Omental fat pad (tissue), 4 donors: ENCODE data around the gene CTBP2. TPM values are rescaled to one million over a fixed set of nuclear protein-coding genes. Genes with fewer than 3 reads are reported as not detected.

ENCODE experiments used
- ATAC-seq: fragments of 150-250 bp; one replicate; pipeline ENCODE4 v1.9.1; 2016; ENCODE audit warnings: mild to moderate bottlenecking, moderate library complexity; ENCODE audit not compliant: low FRiP score
- DNase-seq: peaks from one replicate; pipeline ENCODE4 v3.0.0-alpha.2; 2019; ENCODE audit warnings: low spot score
- total RNA-seq, 4 donors: library from RNA; depleted of rRNA; stranded (reverse); fragments of >200 nt; gene quantifications; one replicate each; pipeline ENCODE4 v1.1.0, GENCODE V29; 2016
- TF ChIP-seq, protein P1 (sequence below), 3 donors: fragments of 450-650 bp; IDR thresholded peaks; one replicate each; pipeline ENCODE4 v1.5.1; 2016 to 2017; ENCODE audit warnings: antibody characterized with exemption in 3 of 3, mild to moderate bottlenecking in 3 of 3, moderate library complexity in 2 of 3

Gene CTBP2
- total RNA-seq, 4 donors from 2014 or later: 29.4 to 58.6 (median 46.2) TPM

GRCh38 chr10:125020871-125021270, 139.5 kb downstream of the CTBP2 start:
- no peak for ATAC-seq
- TF ChIP-seq, protein P1, sequence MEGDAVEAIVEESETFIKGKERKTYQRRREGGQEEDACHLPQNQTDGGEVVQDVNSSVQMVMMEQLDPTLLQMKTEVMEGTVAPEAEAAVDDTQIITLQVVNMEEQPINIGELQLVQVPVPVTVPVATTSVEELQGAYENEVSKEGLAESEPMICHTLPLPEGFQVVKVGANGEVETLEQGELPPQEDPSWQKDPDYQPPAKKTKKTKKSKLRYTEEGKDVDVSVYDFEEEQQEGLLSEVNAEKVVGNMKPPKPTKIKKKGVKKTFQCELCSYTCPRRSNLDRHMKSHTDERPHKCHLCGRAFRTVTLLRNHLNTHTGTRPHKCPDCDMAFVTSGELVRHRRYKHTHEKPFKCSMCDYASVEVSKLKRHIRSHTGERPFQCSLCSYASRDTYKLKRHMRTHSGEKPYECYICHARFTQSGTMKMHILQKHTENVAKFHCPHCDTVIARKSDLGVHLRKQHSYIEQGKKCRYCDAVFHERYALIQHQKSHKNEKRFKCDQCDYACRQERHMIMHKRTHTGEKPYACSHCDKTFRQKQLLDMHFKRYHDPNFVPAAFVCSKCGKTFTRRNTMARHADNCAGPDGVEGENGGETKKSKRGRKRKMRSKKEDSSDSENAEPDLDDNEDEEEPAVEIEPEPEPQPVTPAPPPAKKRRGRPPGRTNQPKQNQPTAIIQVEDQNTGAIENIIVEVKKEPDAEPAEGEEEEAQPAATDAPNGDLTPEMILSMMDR (IDR thresholded peaks at IDR 0.05): no peak
- DNase-seq: no peak

GRCh38 chr10:125020386-125020785, 140.0 kb downstream of the CTBP2 start:
- DNase-seq: no peak
- TF ChIP-seq, protein P1 (IDR thresholded peaks at IDR 0.05): no peak
- no peak for ATAC-seq

- TF ChIP-seq, protein P1 (IDR thresholded peaks at IDR 0.05): no peak
- no peak for DNase-seq
- ATAC-seq: no peak
Observed at GRCh38 chr10:125018576-125019143, 141.7 kb downstream of the CTBP2 start.

DNA sequence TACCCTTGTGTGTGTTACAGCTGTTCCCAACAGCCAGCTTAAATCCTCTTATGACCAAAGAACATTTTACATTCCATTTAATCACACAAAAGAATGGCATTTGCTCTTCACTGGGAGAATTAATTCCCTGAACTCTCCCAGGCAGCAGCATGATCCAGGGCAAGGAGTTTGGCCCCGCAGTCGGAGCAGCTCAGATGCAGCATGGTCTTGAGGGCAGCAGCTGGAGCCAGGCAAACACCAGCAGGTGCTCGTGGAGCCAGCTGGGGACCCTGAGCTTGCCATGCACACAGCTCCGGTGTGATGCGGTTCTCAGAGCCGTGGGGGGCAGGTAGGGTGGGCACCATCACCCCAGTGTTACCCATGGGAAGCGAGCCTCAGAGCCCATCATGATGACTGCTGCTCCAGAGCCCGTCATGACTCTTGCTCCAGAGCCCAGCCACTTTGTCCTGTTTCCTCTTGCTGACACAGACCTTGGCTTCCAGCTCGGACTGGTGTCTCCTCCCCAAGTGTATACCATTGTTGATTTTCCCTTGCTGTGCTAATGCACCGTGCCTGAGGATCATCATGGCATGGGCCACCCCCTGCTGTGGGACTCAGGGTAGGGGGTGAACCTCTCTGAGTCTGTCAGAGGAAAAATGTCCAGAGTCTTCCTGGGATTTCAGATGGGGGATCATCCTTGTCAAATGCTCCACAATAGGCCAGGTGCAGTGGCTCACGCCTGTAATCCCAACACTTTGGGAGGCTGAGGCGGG, 142.6 kb downstream of the CTBP2 start:
- TF ChIP-seq, protein P1 (IDR thresholded peaks at IDR 0.05): no peak
- no peak for DNase-seq
- ATAC-seq: no peak

- DNase-seq: no peak
- ATAC-seq: no peak
- TF ChIP-seq, protein P1 (IDR thresholded peaks at IDR 0.05): no peak
Observed at GRCh38 chr10:125016611-125017202, 143.7 kb downstream of the CTBP2 start.

DNA sequence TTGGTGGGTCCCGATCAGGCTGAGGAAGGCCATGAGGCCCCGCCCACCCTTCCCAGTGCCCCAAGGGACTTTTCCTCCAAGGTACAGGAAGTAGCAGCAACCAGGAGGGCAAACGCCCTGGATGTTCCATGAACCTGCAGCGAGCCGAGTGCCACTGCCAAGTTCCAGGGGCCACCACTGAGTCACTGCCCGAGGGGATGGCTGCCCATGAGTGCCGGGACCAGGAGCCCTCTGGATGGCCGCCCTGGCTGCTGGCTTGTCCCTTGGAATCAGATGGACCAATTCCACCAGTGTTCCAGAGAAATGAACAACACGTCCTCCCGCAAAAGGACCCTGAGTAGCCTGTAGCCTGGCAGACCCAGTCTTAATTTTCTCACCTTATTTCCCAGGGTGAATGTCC, 144.2 kb downstream of the CTBP2 start:
- TF ChIP-seq, protein P1 (IDR thresholded peaks at IDR 0.05): no peak
- no peak for ATAC-seq
- no peak for DNase-seq
